ENCODE measurements around the gene TM4SF18. TPM values are rescaled to one million over a fixed set of nuclear protein-coding genes. Genes with fewer than 3 reads are reported as not detected.
A peak's percentile ranks its signal among the peaks of the same experiment; 100 is the strongest.
"Not testable (repeated sequence)": the region's sequence is repeated elsewhere in the genome, so short reads cannot be mapped to it uniquely, and the experiment has no call there.

The TM4SF18 gene
- total RNA-seq, 1 donor from 2014 or later, result 3.7 TPM

DNA sequence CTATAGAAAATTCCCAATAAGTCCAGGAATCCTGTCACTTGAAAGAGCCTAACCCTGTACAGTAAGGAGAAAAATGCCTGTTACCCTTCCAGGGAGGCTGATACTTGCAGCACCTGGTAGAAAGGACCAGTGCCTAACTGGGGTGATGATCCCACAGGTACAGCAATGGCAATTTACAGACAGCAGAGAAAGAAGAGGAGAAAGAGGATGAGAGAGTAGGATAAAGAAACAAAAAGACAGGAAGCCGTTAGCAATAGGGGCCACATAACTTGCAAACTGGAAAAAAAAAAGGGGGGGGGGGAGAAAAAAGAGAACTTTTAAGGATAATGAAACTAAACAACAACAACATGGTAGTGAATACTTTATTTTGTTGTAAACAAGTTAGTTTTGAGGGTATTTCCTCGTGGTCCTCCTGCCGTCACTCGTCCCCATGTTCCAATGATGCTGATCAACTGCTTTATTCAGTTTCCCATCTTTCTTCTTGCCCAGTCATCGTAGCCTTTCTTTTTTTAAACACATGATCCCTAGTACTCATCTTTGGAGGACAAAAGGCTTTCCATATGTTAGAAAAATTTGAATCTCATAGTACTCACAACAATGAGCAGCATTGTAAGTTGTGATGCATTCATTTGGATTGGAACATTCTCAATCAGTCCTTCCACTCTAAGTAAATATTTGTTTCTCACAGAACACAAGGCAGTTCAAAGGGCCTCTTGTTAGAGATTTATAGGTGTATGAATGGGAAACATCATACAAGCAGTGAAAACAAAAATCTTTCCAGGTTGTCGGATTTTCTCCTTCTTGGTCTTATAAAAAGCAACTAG is 35.5 kb upstream of the TM4SF18 start:
- no peak for DNase-seq (ENCODE audit: low spot score)

DNA sequence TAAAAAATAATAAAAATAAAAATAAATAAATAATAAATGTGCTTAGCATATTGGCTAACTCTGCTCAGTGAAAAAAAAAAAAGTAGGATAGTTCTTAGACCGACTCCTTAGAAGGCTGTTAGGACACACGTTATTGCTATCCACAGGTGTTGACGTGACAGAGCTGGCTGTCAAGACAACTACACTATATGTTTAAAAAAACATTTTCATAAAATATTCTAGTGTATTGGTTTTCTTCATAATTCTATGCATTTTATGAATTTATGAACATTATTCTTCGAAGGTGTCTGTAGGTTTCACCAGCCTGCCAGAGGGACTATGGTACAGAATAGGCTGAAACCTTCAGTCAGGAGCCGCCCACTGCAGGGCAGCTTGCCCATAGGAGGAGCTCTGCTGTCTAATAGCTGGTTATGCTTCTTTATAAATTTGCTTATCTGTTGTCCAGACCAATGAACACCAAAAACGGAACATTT is 34.8 kb upstream of the TM4SF18 start:
- no peak for DNase-seq (ENCODE audit: low spot score)

DNA sequence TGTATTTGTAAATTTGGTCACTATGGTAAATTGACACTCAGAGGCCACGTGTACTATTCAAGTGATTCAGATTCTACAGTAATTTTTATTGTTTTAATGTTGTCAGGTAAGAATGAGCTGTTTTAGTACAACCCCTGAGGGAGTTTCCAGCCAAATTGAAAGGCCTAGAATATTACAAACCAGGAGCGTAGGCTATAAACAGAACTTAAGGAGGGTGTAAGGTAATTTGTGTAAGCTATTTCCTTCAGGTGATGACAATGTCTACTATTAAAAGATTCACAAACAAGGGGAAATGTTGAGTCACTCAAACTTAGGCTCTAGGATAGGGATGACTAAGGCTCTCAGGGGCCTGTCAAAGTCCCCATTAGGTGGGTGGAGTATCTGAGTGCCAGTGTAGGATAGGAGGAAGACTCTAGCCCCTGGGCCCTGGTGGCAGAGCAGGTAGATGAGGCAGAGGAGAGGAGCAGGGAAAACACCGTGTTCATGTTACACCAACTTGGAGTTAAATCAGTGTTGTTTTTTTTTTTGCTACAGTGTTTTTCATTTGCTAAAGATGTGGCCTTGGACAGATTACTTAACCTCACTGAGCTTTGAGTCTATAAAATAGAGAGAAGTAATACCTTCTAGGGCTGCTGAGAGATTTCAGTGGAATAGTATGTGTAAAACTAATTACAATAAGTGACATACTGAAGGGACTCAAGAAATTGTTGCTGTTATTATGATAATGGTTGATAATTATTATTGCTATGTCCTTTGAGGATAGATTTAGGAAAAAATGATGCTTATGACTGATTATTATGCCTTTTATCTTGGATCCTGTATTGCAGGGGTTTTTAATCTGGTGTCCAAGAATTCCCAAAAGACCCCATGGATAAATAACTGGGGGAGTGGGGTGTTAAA is 33.8 kb upstream of the TM4SF18 start:
- no peak for DNase-seq (ENCODE audit: low spot score)

DNA sequence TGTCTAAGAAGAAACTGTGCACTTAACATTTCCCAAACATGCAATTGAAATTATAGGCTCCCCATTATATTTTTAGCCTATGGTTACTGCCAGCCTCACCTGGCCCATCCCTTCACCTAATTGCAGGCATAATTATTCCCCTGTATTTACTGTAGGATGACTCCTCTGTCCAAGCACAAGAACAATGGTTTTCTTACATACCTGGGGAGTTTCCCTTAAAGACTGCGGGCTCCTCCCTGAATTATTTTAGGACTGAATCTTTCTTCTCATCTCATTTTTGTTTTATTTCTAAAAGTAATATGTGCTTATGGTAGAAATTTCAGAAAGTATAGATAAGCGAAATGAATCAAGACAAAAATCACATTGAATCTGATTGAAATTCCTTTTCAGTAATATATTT is 32.6 kb upstream of the TM4SF18 start:
- DNase-seq (ENCODE audit: low spot score), result no peak

DNA sequence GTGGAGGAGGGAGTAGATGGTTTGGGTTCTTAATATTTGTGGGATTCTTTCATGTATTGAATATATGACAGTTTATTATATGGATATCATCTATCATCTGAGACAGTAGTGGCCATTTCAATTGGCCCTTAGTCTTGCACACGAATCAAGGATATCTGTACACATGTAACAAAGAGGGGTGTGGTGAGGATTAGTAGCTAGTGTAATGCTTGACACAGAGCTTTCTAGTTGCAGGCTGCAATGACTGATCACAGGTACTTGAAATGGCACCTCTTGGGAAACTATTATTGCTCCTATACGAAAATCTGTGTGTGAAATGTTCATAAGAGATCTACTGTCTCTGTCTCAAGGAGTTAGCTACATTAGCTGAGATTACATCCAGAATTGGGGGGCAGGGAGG is 31.2 kb upstream of the TM4SF18 start:
- no peak for DNase-seq (ENCODE audit: low spot score)

DNA sequence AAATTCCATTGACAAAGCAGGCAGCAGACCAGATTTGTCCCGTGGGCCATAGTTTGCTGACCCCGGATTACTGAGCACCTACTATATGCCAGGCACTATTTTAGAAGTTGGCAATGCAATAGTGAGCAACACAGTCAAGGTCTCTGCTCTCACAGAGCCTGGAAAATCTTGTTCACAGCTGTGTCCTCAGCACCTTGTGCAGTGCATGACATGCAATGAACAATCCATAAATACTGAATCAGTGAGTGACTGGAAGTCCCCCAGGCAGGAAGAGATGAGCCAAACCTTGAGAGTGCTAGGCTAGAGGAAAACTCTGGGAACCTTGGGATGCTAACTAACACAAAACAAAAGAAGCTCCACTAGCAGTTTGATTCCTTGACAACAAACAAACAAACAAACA is 29.6 kb upstream of the TM4SF18 start:
- DNase-seq (ENCODE audit: low spot score), result no peak

DNA sequence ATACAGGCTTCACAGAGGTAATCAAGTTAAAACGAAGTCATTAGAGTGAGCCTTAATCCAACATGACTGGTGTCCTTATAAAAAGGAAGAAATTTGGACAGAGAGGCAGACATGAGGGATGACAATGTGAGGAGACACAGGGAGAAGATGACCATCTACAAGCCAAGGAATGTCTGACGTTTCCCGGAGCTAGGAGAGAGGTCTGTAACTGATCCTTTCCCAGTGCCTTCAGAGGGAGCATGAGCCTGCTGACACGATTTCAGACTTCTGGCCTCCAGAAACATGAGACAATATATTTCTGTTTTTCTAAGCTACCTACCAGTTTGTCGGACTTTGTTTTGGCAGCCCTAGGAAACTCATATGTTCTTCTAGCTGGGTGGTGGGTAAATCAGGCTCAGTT is 28.9 kb upstream of the TM4SF18 start:
- no peak for DNase-seq (ENCODE audit: low spot score)

DNA sequence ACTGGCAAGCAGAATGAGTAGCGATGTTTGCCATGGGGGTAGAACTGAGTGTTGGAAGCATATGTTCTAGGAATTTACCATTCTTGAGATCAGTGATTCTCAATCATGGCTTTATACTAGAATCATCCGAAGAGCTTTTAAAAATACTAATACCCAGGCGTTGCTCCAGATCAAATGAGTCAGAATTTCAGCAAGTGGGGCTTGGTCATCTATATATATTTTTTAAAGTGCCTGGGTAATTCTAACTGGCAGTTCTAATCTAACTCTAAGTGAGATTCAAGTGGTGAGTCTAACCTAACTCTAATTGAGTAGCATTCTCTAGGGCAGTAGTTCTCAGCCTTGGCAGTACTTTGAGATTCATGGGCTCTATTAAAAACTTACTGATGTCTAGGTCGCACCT is 23.2 kb upstream of the TM4SF18 start:
- no peak for DNase-seq (ENCODE audit: low spot score)

DNA sequence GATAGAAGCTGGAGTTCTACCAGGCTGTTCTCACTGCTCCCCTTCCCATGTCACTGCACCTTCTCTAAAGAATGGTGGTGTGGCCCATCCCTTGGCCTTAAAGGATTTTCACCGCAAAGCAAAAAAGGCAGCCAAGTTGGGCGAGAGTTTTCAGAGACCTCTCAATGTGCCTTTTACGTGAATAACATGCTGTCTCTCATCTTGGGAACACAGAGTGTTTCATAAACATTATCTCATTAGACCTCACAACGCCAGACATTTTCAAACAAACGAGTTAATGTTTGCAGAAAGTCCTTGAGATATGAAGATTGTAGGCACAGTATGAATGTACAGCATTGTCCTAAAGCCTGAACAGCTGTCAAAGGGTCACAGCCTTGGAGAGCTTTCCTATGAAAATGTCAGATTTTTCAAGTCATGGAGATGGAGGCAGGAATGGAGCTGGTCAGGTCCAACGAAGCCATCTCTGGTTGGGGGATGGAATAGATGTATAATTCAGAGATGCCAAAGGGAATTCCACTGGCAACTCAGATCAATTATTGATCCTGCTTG is 22.7 kb upstream of the TM4SF18 start:
- no peak for DNase-seq (ENCODE audit: low spot score)

DNA sequence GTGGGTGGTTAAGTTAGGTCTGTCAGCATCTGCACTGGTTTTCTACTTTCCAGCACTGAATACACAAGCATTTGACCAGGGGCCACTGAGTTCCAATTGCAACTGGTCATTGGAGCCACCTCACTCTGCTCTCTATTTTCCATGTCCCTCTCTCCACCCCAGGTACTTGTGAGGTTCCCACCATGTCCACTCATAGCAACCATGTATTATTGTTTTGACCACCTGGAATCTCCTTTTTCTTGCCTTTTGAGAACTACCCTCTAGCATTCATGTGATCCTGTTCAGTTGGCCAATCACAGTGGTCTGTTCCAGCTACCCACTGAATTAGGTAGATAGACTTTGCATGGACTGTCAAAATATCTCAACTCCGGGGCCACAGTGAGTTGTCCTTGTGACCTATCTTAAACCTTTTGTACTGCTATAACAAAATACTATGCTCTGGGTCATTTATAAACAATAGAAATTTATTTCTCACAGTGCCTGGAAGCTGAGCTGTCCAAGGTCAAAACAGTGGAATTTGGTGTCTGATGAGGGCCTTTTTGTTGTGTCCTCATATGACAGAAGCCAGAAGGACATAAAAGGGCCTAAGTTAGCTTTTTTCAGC is 20.2 kb upstream of the TM4SF18 start:
- no peak for DNase-seq (ENCODE audit: low spot score)

DNA sequence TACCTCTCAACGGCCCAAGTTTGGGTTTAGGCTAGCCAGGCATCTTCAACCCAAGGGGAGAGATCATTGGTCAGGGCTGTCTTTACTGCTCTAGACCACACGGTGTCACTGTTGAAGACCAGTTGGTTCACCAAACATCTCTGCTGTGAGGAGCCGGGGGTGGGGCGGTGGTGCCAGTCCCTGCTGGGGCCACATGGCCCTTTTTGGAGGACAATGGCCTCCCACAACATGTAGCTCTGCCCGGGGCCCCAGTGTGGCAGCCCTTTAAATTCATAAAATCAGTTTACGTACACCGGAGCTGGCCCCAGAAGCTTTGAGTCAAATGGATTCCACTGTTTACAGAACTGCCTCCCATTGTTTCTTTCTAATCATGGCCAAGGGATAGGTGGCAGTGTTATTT is 19.1 kb upstream of the TM4SF18 start:
- peak; percentile 48 for DNase-seq (ENCODE audit: low spot score)

DNA sequence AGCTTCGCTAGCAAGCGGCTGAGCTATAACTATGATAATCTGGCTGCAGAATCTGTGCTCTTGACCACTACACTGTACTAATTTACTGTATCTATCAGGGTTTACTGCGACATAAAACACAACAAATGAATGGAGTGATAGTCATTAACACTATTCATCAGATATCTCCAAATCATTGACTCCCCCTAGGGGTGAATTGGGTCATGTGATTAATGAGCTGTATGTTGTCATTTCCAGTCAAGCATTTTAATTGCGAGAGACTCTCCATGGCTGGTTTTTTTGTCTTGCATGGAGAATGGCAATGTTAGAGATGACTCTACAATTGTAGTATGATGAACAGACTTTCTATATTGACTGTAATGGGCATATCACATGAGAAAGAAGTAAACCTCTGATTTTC is 10.5 kb upstream of the TM4SF18 start:
- no peak for DNase-seq (ENCODE audit: low spot score)

DNA sequence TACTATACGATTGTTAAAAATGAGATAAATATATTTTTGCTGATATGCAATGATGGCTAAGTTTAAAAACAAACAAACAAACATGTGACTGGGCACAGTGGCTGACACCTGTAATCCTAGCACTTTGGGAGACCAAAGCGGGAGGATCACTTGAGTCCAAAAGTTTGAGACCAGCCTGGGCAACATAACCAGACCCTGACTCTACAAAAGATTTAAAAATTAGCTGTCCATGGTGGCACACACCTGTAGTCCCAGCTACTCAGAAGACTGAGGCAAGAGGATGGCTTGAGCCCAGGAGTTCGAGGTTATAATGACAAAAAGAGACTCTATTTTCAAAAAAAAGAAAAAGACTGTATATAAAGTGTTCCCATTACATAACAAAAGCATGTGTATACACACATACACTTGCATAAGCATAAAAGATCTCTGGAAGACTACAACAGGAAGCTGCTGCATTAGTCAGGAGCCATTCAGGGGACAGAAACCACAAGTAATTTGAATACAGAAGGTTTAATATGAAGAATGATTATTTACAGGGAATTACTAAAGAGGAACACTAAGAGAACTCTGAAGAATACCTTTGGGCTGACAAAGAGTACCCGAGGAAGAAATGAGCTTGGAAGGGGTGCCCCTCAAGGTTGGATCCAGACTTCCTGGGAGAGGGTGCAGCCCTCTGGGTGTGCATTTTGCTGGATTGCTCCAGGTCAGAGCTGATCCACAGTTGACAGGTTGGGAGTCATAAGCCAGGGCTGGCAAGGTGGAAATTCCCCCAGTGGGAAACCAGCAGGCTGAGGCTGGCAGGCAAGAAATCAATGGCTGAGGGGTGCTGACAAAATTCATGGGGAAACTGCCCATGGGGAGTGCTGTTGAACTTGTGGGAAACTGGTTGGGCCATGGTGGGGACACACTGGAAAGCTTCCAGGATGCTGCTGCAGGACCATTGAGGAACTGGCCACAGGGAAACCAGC is 9.3 kb upstream of the TM4SF18 start:
- DNase-seq (ENCODE audit: low spot score), result no peak

DNA sequence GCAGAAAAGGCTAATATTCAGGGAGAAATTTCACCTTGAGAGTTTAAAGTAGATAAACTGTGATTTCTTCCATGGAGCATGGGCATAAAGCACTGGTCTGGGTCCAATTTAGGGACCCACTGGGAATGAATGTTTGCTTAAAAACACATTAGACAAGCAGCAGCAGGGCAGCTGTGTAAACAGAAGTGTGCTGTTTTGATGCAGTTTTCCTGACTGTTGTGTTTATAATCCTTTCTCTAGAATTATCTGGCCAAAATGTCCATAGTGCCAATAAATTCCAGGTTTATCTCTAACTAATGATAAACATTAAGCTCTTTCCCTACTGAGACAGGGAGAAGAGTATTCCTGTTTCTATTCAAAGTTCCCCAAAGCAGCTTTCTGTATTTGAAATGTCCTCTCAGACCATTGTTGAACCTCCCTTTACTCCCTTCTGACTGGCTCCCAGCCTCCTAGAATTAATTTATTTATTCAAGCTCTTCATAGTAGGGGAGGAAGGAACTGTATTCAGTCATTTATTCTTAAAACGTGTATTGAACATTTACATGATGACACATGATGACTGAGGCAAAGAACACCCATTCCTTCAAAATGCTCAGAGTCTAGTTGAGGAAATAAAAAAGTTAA is 7.0 kb upstream of the TM4SF18 start:
- no peak for DNase-seq (ENCODE audit: low spot score)

DNA sequence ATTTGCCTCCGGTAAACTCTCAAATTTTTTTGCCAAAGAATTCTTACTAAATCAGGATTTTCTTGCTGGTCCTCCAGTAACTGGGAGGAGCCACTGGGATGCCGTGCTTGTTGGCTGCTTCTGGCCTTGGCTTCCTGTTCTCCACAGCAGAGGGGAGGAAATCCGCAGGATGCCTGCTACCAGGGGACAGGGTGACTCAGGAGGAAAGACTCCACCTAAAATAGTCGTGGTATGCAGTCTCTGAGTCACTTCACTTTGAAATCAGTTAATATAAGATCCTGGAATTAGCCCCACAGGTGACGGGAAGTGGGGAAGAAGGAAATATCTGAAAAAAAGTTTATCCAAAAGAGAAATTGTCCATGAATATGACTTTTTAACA is 6.5 kb upstream of the TM4SF18 start:
- peak; percentile 84 for DNase-seq (ENCODE audit: low spot score)

DNA sequence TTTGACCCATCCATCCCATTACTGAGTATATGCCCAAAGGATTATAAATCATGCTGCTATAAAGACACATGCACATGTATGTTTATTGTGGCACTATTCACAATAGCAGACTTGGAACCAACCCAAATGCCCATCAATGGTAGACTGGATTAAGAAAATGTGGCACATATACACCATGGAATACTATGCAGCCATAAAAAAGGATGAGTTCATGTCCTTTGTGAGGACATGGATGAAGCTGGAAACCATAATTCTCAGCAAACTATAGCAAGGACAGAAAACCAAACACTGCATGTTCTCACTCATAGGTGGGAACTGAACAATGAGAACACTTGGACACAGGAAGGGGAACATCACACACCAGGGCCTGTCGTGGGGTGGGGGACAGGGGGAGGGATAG is 4.0 kb upstream of the TM4SF18 start:
- DNase-seq (ENCODE audit: low spot score), result not testable (repeated sequence)

DNA sequence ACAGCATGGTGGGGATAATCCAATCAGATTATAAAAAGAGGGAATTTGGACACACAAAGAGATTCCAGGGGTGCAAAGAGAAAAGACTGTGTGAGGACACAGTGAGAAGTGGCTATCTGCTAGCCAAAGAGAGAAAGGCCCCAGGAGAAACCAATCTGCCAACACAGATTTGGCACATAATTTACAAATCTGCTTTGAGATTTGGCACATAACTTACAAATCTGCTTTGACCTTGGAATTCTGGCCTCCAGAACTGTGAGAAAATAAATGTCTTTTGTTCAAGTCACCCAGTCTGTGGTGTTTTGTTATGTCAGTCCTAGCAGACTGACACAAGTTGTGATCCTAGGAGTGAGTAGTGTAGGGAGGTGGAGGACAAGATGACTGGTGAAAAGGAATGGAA is 3.5 kb upstream of the TM4SF18 start:
- no peak for DNase-seq (ENCODE audit: low spot score)

DNA sequence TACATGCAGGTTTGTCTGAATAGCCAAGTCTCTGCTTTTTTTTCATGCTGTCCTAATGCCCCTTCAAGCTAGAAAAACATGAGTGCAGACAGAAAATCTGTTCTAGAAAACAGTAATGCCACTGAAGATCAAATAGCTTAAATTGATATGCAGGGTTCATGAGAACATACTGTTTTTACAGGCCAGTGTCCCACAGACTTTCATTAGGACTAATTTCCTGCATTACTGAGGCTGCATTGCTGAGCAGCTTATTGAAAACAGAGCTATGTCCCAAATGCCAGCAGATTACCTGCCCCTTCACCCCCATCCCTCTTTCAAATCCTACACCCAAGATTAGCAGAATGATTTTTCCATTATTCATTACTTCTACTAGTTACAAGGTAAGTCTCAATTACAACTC is 665 bp downstream of the TM4SF18 start:
- no peak for DNase-seq (ENCODE audit: low spot score)

DNA sequence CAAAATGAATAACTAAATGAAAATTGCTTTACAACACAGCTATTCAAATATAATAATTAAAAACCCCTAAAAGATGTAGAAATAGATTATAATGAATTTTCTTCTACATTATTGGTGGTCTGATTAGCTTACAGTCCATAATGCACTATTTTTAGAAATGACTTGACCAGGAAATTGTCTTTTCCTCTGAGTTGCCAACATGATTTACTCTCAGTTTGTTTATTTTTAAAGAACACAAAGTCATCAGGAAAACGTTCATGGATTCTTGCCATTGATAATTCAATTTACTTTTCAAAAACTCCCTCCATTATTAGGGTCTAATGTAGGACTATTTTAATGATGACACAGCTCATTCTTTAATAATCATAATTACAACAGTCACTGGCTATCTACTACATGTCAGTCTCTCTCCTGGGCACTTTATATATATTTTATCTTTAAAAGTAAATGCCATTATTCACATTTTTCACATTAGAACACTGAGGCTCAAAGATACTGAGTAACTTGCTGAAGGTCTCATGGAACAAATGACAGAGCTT is 1.1 kb downstream of the TM4SF18 start:
- DNase-seq (ENCODE audit: low spot score), result no peak

DNA sequence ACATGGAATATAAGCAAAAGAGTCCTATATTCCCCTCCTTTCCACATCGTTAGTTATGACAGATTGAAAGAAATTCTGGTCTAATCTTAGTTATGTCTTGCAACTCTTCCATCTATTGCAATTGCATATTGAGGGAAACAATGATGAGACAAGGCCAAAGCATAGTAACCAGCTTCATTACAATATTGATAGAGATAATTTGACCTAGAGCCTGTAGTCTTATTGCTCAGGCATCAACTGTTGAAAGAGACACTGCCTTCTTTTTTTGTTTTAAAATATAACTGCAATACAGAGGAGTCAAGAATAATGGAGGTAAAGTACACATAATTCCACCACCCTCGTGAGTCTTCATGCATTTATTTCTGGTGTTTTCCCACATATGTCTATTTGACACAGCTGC is 2.0 kb downstream of the TM4SF18 start:
- DNase-seq (ENCODE audit: low spot score), result no peak
